ENCODE results near the gene PIGH.

DNA sequence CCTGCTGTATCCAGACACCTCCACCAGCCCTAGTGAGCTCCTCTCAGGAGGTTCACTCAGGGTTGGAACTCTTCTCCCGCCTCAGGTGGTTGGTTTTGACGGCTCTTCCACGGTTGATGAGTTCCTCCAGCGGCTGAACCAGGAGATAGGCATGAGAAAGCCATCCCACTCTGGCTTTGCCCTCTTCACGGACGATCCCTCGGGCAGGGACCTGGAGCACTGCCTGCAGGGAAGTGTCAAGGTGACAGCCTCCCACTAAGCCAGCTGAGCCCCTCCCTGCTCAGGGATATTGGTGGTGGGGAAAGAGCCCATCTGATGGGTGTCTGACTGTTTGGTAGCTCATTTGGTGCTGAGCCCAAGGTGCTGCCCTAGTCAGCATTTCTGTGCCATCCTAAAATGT is 20.4 kb downstream of the PIGH start:
- TF ChIP-seq POLR2A (IDR thresholded peaks at IDR 0.05; ENCODE audit: low read depth, low read length): no peak
- TF ChIP-seq POLR2AphosphoS5 (IDR thresholded peaks at IDR 0.05; ENCODE audit: low read depth, low read length): no peak
- TF ChIP-seq TAF1 (IDR thresholded peaks at IDR 0.05; ENCODE audit: borderline replicate concordance, low read depth, low read length): no peak

Measured in GM12892 (cell line).